GM12878 (cell line): ENCODE results near the gene MAP2K4. TPM values are rescaled to one million over a fixed set of nuclear protein-coding genes. Genes with fewer than 3 reads are reported as not detected.

Source experiments
- ATF2 ChIP-seq: IDR thresholded peaks from 2 replicates; pipeline ENCODE4 v1.6.1; 2012; ENCODE audit warnings: low read length, inconsistent platforms
- ATF7 ChIP-seq: fragments of 450-650 bp; IDR thresholded peaks from 2 replicates; pipeline ENCODE4 v1.6.1; 2016; ENCODE audit warnings: low read depth, mild to moderate bottlenecking
- BACH1 ChIP-seq: fragments of 450-650 bp; IDR thresholded peaks from 2 replicates; pipeline ENCODE4 v1.6.1; 2017; ENCODE audit warnings: mild to moderate bottlenecking, borderline replicate concordance
- BCL11A ChIP-seq: IDR thresholded peaks from 2 replicates; pipeline ENCODE4 v1.6.1; 2011; ENCODE audit warnings: low read depth, low read length
- BHLHE40 ChIP-seq, 2 experiments: fragments of 450-650 bp in 1 of 2; IDR thresholded peaks; 2 replicates each; pipeline ENCODE4 v1.6.1; 2011 to 2017; ENCODE audit warnings: low read depth in 2 of 2, borderline replicate concordance in 1 of 2, improper control_type of control experiment in 1 of 2, low read length in 1 of 2, mild to moderate bottlenecking in 1 of 2
- ELK1 ChIP-seq: IDR thresholded peaks from 2 replicates; pipeline ENCODE4 v1.6.1; 2012; ENCODE audit warnings: low read depth, low read length, improper control_type of control experiment
- MEF2A ChIP-seq: IDR thresholded peaks from 2 replicates; pipeline ENCODE4 v1.6.1; 2011; ENCODE audit warnings: low read depth, mild to moderate bottlenecking, low read length, moderate library complexity; ENCODE audit not compliant: insufficient read depth
- MTA3 ChIP-seq: IDR thresholded peaks from 2 replicates; pipeline ENCODE4 v1.6.1; 2012; ENCODE audit warnings: low read length, inconsistent platforms, borderline replicate concordance
- MYC ChIP-seq: IDR thresholded peaks from 2 replicates; pipeline ENCODE4 v1.6.1; 2011; ENCODE audit warnings: mild to moderate bottlenecking, low read length, moderate library complexity, inconsistent platforms; ENCODE audit not compliant: insufficient read depth, insufficient replicate concordance, insufficient read length, severe bottlenecking
- NBN ChIP-seq: fragments of 450-650 bp; IDR thresholded peaks from 2 replicates; pipeline ENCODE4 v1.6.1; 2016
- NFXL1 ChIP-seq: fragments of 450-650 bp; IDR thresholded peaks from 2 replicates; pipeline ENCODE4 v1.6.1; 2017; ENCODE audit warnings: antibody characterized with exemption, mild to moderate bottlenecking, borderline replicate concordance
- NR2F1 ChIP-seq: fragments of 450-650 bp; conservative IDR thresholded peaks from 2 replicates; pipeline ENCODE4 v1.6.1; 2017; ENCODE audit warnings: mild to moderate bottlenecking
- RB1 ChIP-seq: fragments of 450-650 bp; formaldehyde crosslinking; IDR thresholded peaks from 2 replicates; pipeline ENCODE4 v1.6.1; 2017; ENCODE audit warnings: mild to moderate bottlenecking, borderline replicate concordance
- REST ChIP-seq: IDR thresholded peaks from 2 replicates; pipeline ENCODE4 v1.6.1; 2012; ENCODE audit warnings: mild to moderate bottlenecking, low read depth, low read length
- SPI1 ChIP-seq: IDR thresholded peaks from 2 replicates; pipeline ENCODE4 v1.6.1; 2011; ENCODE audit warnings: low read depth, mild to moderate bottlenecking, low read length, moderate library complexity, borderline replicate concordance; ENCODE audit not compliant: insufficient read depth
- SRF ChIP-seq, 2 experiments: IDR thresholded peaks; 2 replicates each; pipeline ENCODE4 v1.6.1; 2011; ENCODE audit warnings: low read depth in 2 of 2, low read length in 2 of 2, mild to moderate bottlenecking in 1 of 2, moderate library complexity in 1 of 2
- ZBED1 ChIP-seq: IDR thresholded peaks from 2 replicates; pipeline ENCODE4 v1.6.1; 2016; ENCODE audit warnings: borderline replicate concordance
- ZBTB4 ChIP-seq: fragments of 450-650 bp; formaldehyde crosslinking; IDR thresholded peaks from 2 replicates; pipeline ENCODE4 v1.4.0; 2022; ENCODE audit warnings: mild to moderate bottlenecking, moderate library complexity
- ZNF207 ChIP-seq: fragments of 450-650 bp; IDR thresholded peaks from 2 replicates; pipeline ENCODE4 v1.6.1; 2014; ENCODE audit warnings: antibody characterized with exemption, mild to moderate bottlenecking, borderline replicate concordance
- ZNF622 ChIP-seq: fragments of 450-650 bp; IDR thresholded peaks from 2 replicates; pipeline ENCODE4 v1.6.1; 2017; ENCODE audit warnings: mild to moderate bottlenecking, inconsistent platforms
- ZZZ3 ChIP-seq: IDR thresholded peaks from 2 replicates; pipeline ENCODE4 v1.6.1; 2011; ENCODE audit warnings: low read depth; ENCODE audit not compliant: control insufficient read depth, insufficient read length
- polyA plus RNA-seq, 11 experiments: library from polyadenylated mRNA; depleted of rRNA in 4 of 11; unstranded in 6 of 11; stranded (reverse) in 5 of 11; fragments of >200 nt; fragmentation: Nextera tagmentation in 4 of 11; fragmentation: Illumina TruSeq in 1 of 11; extraction: Ambion mirVana in 4 of 11; extraction: Trizol in 1 of 11; gene quantifications; 1 replicate in 1 of 11; 2 replicates in 10 of 11; pipeline versions ENCODE4 v1.2.1 to v1.2.3, GENCODE V29; 2011 to 2016; ENCODE audit warnings: inconsistent platforms in 2 of 11, missing spikeins in 2 of 11, low read depth in 1 of 11
- total RNA-seq, 4 experiments: library from RNA; depleted of rRNA in 3 of 4; stranded (reverse); fragments of >200 nt in 3 of 4; fragmentation: Illumina TruSeq in 1 of 4; extraction: Trizol in 1 of 4; gene quantifications; 2 replicates each; pipeline versions ENCODE4 v1.2.1 to v1.2.3, GENCODE V29; 2013 to 2021

MAP2K4 gene
- total and polyA plus RNA-seq, 10 of the 15 experiments (the other 5 are each of a cell fraction or from before 2014, with no cell fraction given): 5.4 to 34.1 (median 25.5) TPM

- TF ChIP-seq ZNF622: no peak
- TF ChIP-seq NFXL1: no peak
- TF ChIP-seq ZZZ3: no peak
- peak; percentile 34; the same call in 1 of the 2 replicates for TF ChIP-seq ZBED1
- no peak for TF ChIP-seq ATF2
- TF ChIP-seq BHLHE40 (IDR thresholded peaks at IDR 0.05; ENCODE audit: borderline replicate concordance in 1 of 2, low read depth in 2 of 2, low read length in 1 of 2): peak; percentile 6 to 81; a peak in 2 of 4 replicates
- TF ChIP-seq ATF7: 0 out of 2 replicates have a peak, but pooled peaks have one; percentile 39
- TF ChIP-seq SPI1: no peak
- no peak for TF ChIP-seq ELK1
- no peak for TF ChIP-seq BCL11A
- no peak for TF ChIP-seq SRF (IDR thresholded peaks at IDR 0.05; ENCODE audit: low read depth in 2 of 2, low read length in 2 of 2)
- TF ChIP-seq RB1: peak; percentile 79; the same call in 1 of the 2 replicates
- no peak for TF ChIP-seq REST
- TF ChIP-seq ZBTB4 (CRISPR knock-in tag): no peak
- peak; percentile 80 for TF ChIP-seq BACH1
- no peak for TF ChIP-seq MTA3
- TF ChIP-seq MEF2A: no peak
- TF ChIP-seq NR2F1: peak; percentile 92
- TF ChIP-seq NBN: peak; percentile 71; the same call in 1 of the 2 replicates
- peak; percentile 66 for TF ChIP-seq ZNF207
- peak; percentile 23 for TF ChIP-seq MYC
Measured at GRCh38 chr17:11997147-11997971, 23.3 kb upstream of the MAP2K4 start, which contains the start of gene ZNF18 (continued).
